Kidney (tissue), 14 donors: ENCODE data around the gene HLA-A. TPM values are rescaled to one million over a fixed set of nuclear protein-coding genes. Genes with fewer than 3 reads are reported as not detected.

Experiments used
- DNase-seq, 5 donors: peaks; one replicate each; pipeline ENCODE4 v3.0.0-alpha.2; 2013 to 2020
- FAIRE-seq: peaks from 2 replicates; lab custom pipeline; 2012; peaks lifted over from hg19 to GRCh38; lab: Jason Lieb, UNC
- H3K27ac ChIP-seq, 2 donors: one replicate each; pipeline ENCODE4 v1.7.0; 2013; ENCODE audit warnings: low read depth in 2 of 2, low read length in 2 of 2, inconsistent platforms in 1 of 2
- H3K27me3 ChIP-seq: one replicate; pipeline ENCODE4 v1.7.1; 2013; ENCODE audit warnings: low read length, inconsistent platforms; ENCODE audit not compliant: control insufficient read depth, insufficient read depth
- H3K36me3 ChIP-seq, 3 donors: one replicate each; pipeline versions ENCODE4 v1.7.0 to v1.7.1; 2013; ENCODE audit warnings: low read length in 3 of 3, control low read depth in 1 of 3, inconsistent platforms in 1 of 3; ENCODE audit not compliant: insufficient read depth in 3 of 3, control insufficient read depth in 2 of 3
- H3K4me1 ChIP-seq, 3 donors: one replicate each; pipeline versions ENCODE4 v1.7.0 to v1.7.1; 2013; ENCODE audit warnings: low read length in 3 of 3, inconsistent platforms in 1 of 3, low read depth in 1 of 3; ENCODE audit not compliant: control insufficient read depth in 2 of 3, insufficient read depth in 2 of 3
- H3K4me3 ChIP-seq, 3 donors: one replicate each; pipeline versions ENCODE4 v1.7.0 to v1.8.1; 2013; ENCODE audit warnings: low read length in 3 of 3, control low read depth in 1 of 3, inconsistent platforms in 1 of 3
- H3K9ac ChIP-seq, 3 donors: one replicate each; pipeline versions ENCODE4 v1.7.0 to v1.7.1; 2013; ENCODE audit warnings: low read length in 3 of 3, control low read depth in 1 of 3, inconsistent platforms in 1 of 3
- H3K9me3 ChIP-seq, 3 donors: one replicate each; pipeline versions ENCODE4 v1.7.0 to v1.7.1; 2013; ENCODE audit warnings: low read length in 3 of 3, control low read depth in 1 of 3, inconsistent platforms in 1 of 3; ENCODE audit not compliant: control insufficient read depth in 2 of 3, insufficient read depth in 1 of 3
- CTCF ChIP-seq: IDR thresholded peaks from 3 replicates; pipeline ENCODE4 v1.5.1; 2012; ENCODE audit warnings: mild to moderate bottlenecking, moderate library complexity, borderline replicate concordance; ENCODE audit not compliant: insufficient read depth; ENCODE audit errors: extremely low read depth
- intact Hi-C: fragments of 100-400 bp; cut with DNase I; formaldehyde crosslinking; loops from one replicate; pipeline ENCODE4 v1.11.1; 2022
- polyA plus RNA-seq: library from polyadenylated mRNA; stranded (reverse); fragments of 350-450 nt; fragmentation: Illumina TruSeq; extraction: RNeasy Lipid Tissue Mini Kit (QIAGEN cat#74804); gene quantifications from one replicate; pipeline ENCODE4 v1.2.3, GENCODE V29; 2014; ENCODE audit warnings: low read depth, low replicate concordance; ENCODE audit not compliant: insufficient read depth
- total RNA-seq: library from RNA; stranded (reverse); fragmentation: NEBNext Ultra II Directional; extraction: Animal tissue kit (Norgen Biotek cat#: 25700); gene quantifications from one replicate; pipeline ENCODE4 v1.2.1, GENCODE V29; 2021
- donor health status: control.
- donor health status: control.
- donor health status: control.
- donor health status: control.
- donor health status: control.
- donor health status: DM: yes; HTN: yes; CAD: no.
- donor health status: Normal renal cell carcinoma (clear cell type).

Gene HLA-A
- total and polyA plus RNA-seq, 2 donors from 2014 or later: 695 to 1,143 TPM

GRCh38 chr6:29965873-29966601 lies 23.7 kb downstream of the HLA-A start:
- H3K9me3 ChIP-seq: no peaks in the 10 kb centered on the region
- no peaks in the 10 kb centered on the region for H3K36me3 ChIP-seq
- DNase-seq (peak; percentile 57 to 92 (median 77)), FAIRE-seq (no peak)
- H3K9ac ChIP-seq: peak overlapping the region in 2 of 3 donors; percentile 50 to 82
- no peaks in the 10 kb centered on the region for H3K27me3 ChIP-seq
- H3K4me3 ChIP-seq: peak overlapping the region in 2 of 3 donors; percentile 70 to 71
- peaks cover 0 to 17% (median 14%) of the 10 kb centered on the region in 3 donors for H3K4me1 ChIP-seq
- intact Hi-C loops: no loop called here
- no peak for TF ChIP-seq CTCF
- H3K27ac ChIP-seq: peak overlapping the region; percentile 85 to 87

GRCh38 chr6:29967379-29968010 lies 25.2 kb downstream of the HLA-A start:
- H3K9ac ChIP-seq: no peak overlapping the region
- TF ChIP-seq CTCF: no peak
- no peaks in the 10 kb centered on the region for H3K9me3 ChIP-seq
- intact Hi-C loops: no loop called here
- H3K4me3 ChIP-seq: no peak overlapping the region
- FAIRE-seq: peak; percentile 45
- peak in 2 of 5 donors; percentile 32 to 55 for DNase-seq
- peak overlapping the region in 1 of 2 donors; percentile 58 for H3K27ac ChIP-seq
- peaks cover under 1% of the 10 kb centered on the region for H3K27me3 ChIP-seq
- no peaks in the 10 kb centered on the region for H3K36me3 ChIP-seq
- peaks cover 0 to 17% (median 14%) of the 10 kb centered on the region in 3 donors for H3K4me1 ChIP-seq

- H3K4me1 ChIP-seq: peaks cover 0 to 17% (median 14%) of the 10 kb centered on the region in 3 donors
- intact Hi-C loops: no loop called here
- H3K4me3 ChIP-seq: no peak overlapping the region
- peaks cover 3% of the 10 kb centered on the region for H3K27me3 ChIP-seq
- H3K9me3 ChIP-seq: no peaks in the 10 kb centered on the region
- DNase-seq (no peak), FAIRE-seq (no peak)
- H3K27ac ChIP-seq: no peak overlapping the region
- H3K36me3 ChIP-seq: no peaks in the 10 kb centered on the region
- no peak for TF ChIP-seq CTCF
- H3K9ac ChIP-seq: no peak overlapping the region
Measured at GRCh38 chr6:29968130-29968529, 25.8 kb downstream of the HLA-A start.
